OCI-LY3 (cell line): ENCODE data around the gene FCRLB.
A peak's percentile ranks its signal among the peaks of the same experiment; 100 is the strongest.

Source experiments
- H2AFZ ChIP-seq: fragments of 200-600, 300-600 bp; shearing (Covaris generic); 2 replicates; pipeline ENCODE4 v1.6.0; 2014; ENCODE audit warnings: antibody characterized with exemption, low read depth, low read length
- H3K27ac ChIP-seq: fragments of 200-600, 300-600 bp; sonication (generic); 2 replicates; pipeline ENCODE4 v1.5.1; 2014; ENCODE audit warnings: mild to moderate bottlenecking, low read length, moderate library complexity, mixed read lengths
- H3K27me3 ChIP-seq: fragments of 200-600, 300-600 bp; sonication (generic); 2 replicates; pipeline ENCODE4 v1.6.1; 2014; ENCODE audit warnings: low read depth, low read length, mixed read lengths
- H3K36me3 ChIP-seq: fragments of 200-600, 300-600 bp; sonication (generic); replicated peaks from 2 replicates; pipeline ENCODE3; 2014; ENCODE audit warnings: low read depth, low read length, mixed read lengths
- H3K4me1 ChIP-seq: fragments of 300-600, 200-600 bp; sonication (generic); 2 replicates; pipeline ENCODE4 v1.6.1; 2014; ENCODE audit warnings: low read length, mixed read lengths
- H3K4me2 ChIP-seq: fragments of 200-600, 300-600 bp; sonication (generic); 2 replicates; pipeline ENCODE4 v1.6.1; 2014; ENCODE audit warnings: low read length, mixed read lengths
- H3K4me3 ChIP-seq: fragments of 300-600, 200-600 bp; sonication (generic); 2 replicates; pipeline ENCODE4 v1.5.1; 2014; ENCODE audit warnings: antibody characterized with exemption, mild to moderate bottlenecking, low read length, moderate library complexity
- H3K79me2 ChIP-seq: fragments of 300-600, 200-600 bp; shearing (Covaris generic); 2 replicates; pipeline ENCODE4 v1.6.1; 2014; ENCODE audit warnings: mild to moderate bottlenecking, low read length, mixed read lengths
- H3K9ac ChIP-seq: fragments of 300-600, 200-600 bp; shearing (Covaris generic); 2 replicates; pipeline ENCODE4 v1.6.0; 2014; ENCODE audit warnings: mild to moderate bottlenecking, low read length, moderate library complexity
- H3K9me3 ChIP-seq: fragments of 200-600, 300-600 bp; shearing (Covaris generic); 2 replicates; pipeline ENCODE4 v1.6.1; 2014; ENCODE audit warnings: low read length, mixed read lengths; ENCODE audit not compliant: insufficient read depth
- H4K20me1 ChIP-seq: fragments of 200-600, 300-600 bp; sonication (generic); 2 replicates; pipeline ENCODE4 v1.6.1; 2016; ENCODE audit warnings: low read length, mixed read lengths; ENCODE audit not compliant: insufficient read depth
- CTCF ChIP-seq: fragments of 200-600, 300-600 bp; sonication (generic); IDR thresholded peaks from 2 replicates; pipeline ENCODE4 v1.5.1; 2014; ENCODE audit warnings: antibody characterized with exemption, low read length, low read depth
- EZH2phosphoT487 ChIP-seq: fragments of 200-600 bp; shearing (Covaris generic); IDR thresholded peaks from 2 replicates; pipeline ENCODE4 v1.6.1; 2018; ENCODE audit warnings: antibody characterized with exemption, mixed run types, low read depth

The FCRLB gene

GRCh38 chr1:161725908-161726472 lies 4.6 kb downstream of the FCRLB start:
- peaks cover 56% of the 10 kb centered on the region for H3K4me1 ChIP-seq

GRCh38 chr1:161726473-161727255 lies 5.3 kb downstream of the FCRLB start:
- H3K9ac ChIP-seq = peak overlapping the region; percentile 80
- no peaks in the 10 kb centered on the region for H4K20me1 ChIP-seq

More at GRCh38 chr1:161725908-161726472, 4.6 kb downstream of the FCRLB start:
- Histone ChIP-seq H3K36me3 (no peaks in the 10 kb centered on the region), H3K27me3 (no peaks in the 10 kb centered on the region), H3K27ac (peak overlapping the region; percentile 61), H2AFZ (peak overlapping the region; percentile 42; the same call in 1 of the 2 replicates), H4K20me1 (no peaks in the 10 kb centered on the region), H3K4me3 (peak overlapping the region; percentile 76), H3K4me2 (peak overlapping the region; percentile 95), H3K9ac (peak overlapping the region; percentile 80), H3K9me3 (no peaks in the 10 kb centered on the region), H3K79me2 (no peaks in the 10 kb centered on the region; the same call in 1 of the 2 replicates)
- TF ChIP-seq CTCF = peak; percentile 32
- no peak for TF ChIP-seq EZH2phosphoT487

GRCh38 chr1:161727256-161727924 lies 6.0 kb downstream of the FCRLB start:
- Histone ChIP-seq H3K27me3 (no peaks in the 10 kb centered on the region), H3K27ac (peak overlapping the region; percentile 43), H3K79me2 (no peaks in the 10 kb centered on the region; the same call in 1 of the 2 replicates), H3K4me3 (peak overlapping the region; percentile 76), H3K4me2 (peak overlapping the region; percentile 83), H3K36me3 (no peaks in the 10 kb centered on the region), H2AFZ (peak overlapping the region; percentile 39), H3K9ac (peak overlapping the region; percentile 73), H4K20me1 (no peaks in the 10 kb centered on the region), H3K9me3 (no peaks in the 10 kb centered on the region), H3K4me1 (peaks cover 43% of the 10 kb centered on the region)
- TF ChIP-seq CTCF (no peak), EZH2phosphoT487 (no peak)

More at GRCh38 chr1:161726473-161727255, 5.3 kb downstream of the FCRLB start:
- peak overlapping the region; percentile 95 for H3K4me2 ChIP-seq
- peak overlapping the region; percentile 76 for H3K4me3 ChIP-seq
- H3K36me3 ChIP-seq = no peaks in the 10 kb centered on the region
- H3K4me1 ChIP-seq = peaks cover 49% of the 10 kb centered on the region
- H2AFZ ChIP-seq = peak overlapping the region; percentile 39
- peak overlapping the region; percentile 61 for H3K27ac ChIP-seq
- H3K27me3 ChIP-seq = no peaks in the 10 kb centered on the region
- no peaks in the 10 kb centered on the region; the same call in 1 of the 2 replicates for H3K79me2 ChIP-seq
- TF ChIP-seq CTCF = no peak
- no peak for TF ChIP-seq EZH2phosphoT487
- H3K9me3 ChIP-seq = no peaks in the 10 kb centered on the region
